Brain microvascular endothelial cell (primary cell): Measurements from ENCODE around the gene PIK3CD.
A peak's percentile ranks its signal among the peaks of the same experiment; 100 is the strongest.

ENCODE experiments used
- DNase-seq: peaks from one replicate; pipeline ENCODE4 v3.0.0-alpha.2; 2020
- H3K27ac ChIP-seq: fragments of 250-450 bp; sonication (Bioruptor Pico); 2 replicates; pipeline ENCODE4 v1.5.1; 2020; ENCODE audit warnings: mild to moderate bottlenecking, moderate library complexity
- H3K27me3 ChIP-seq: fragments of 250-450 bp; sonication (Bioruptor Pico); replicated peaks from 2 replicates; pipeline ENCODE4 v1.5.1; 2020; ENCODE audit warnings: mild to moderate bottlenecking
- H3K36me3 ChIP-seq: fragments of 250-450 bp; sonication (Bioruptor Pico); replicated peaks from 2 replicates; pipeline ENCODE4 v1.5.1; 2020; ENCODE audit warnings: mild to moderate bottlenecking
- H3K4me3 ChIP-seq: 2 replicates; pipeline ENCODE4 v1.5.1; 2011; ENCODE audit warnings: low read depth, mild to moderate bottlenecking, control low read depth, low read length, moderate library complexity
- in situ Hi-C: cut with HindIII; loops from 2 replicates; pipeline ENCODE4 v1.10.0; 2017; ENCODE audit warnings: low sequenced_read_pairs, low pct_ligation_motif_present
- TF ChIP-seq, protein P1 (sequence below): IDR thresholded peaks from 2 replicates; pipeline ENCODE4 v1.5.1; 2011; ENCODE audit warnings: low read depth, mild to moderate bottlenecking, moderate library complexity, low read length, control low read depth, inconsistent platforms; ENCODE audit errors: missing control alignments

PIK3CD gene

GRCh38 chr1:9649769-9650168 is 1.8 kb upstream of the PIK3CD start:
- TF ChIP-seq, protein P1, sequence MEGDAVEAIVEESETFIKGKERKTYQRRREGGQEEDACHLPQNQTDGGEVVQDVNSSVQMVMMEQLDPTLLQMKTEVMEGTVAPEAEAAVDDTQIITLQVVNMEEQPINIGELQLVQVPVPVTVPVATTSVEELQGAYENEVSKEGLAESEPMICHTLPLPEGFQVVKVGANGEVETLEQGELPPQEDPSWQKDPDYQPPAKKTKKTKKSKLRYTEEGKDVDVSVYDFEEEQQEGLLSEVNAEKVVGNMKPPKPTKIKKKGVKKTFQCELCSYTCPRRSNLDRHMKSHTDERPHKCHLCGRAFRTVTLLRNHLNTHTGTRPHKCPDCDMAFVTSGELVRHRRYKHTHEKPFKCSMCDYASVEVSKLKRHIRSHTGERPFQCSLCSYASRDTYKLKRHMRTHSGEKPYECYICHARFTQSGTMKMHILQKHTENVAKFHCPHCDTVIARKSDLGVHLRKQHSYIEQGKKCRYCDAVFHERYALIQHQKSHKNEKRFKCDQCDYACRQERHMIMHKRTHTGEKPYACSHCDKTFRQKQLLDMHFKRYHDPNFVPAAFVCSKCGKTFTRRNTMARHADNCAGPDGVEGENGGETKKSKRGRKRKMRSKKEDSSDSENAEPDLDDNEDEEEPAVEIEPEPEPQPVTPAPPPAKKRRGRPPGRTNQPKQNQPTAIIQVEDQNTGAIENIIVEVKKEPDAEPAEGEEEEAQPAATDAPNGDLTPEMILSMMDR, result no peak
- Histone ChIP-seq H3K27me3 (peaks cover 9% of the 10 kb centered on the region), H3K4me3 (no peak overlapping the region), H3K36me3 (no peaks in the 10 kb centered on the region), H3K27ac (no peak overlapping the region)
- in situ Hi-C loops, result no loop called here
- no peak for DNase-seq

DNA sequence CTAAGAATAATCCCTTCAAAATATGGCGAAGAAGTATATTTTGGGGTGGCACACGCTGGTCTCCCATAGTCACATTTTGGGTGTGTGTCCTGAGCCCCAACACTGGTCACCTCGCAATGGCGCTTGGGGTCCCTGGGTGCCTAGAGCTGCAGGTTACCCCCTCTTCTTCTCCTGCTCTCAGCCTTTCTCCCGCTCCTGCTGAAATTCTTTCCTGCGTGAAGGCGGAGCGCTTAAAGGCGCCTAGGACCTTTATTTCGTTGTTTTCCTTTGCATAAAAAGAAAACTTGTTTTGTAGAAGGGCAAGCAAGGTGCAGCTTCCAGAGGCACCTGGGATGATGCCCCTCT is 339 bp upstream of the PIK3CD start:
- no peaks in the 10 kb centered on the region for H3K36me3 ChIP-seq
- in situ Hi-C loops, result no loop called here
- H3K27me3 ChIP-seq, result peaks cover 9% of the 10 kb centered on the region
- no peak for DNase-seq
- no peak overlapping the region for H3K27ac ChIP-seq
- TF ChIP-seq, protein P1, result no peak
- no peak overlapping the region for H3K4me3 ChIP-seq

- peak overlapping the region; percentile 49 for H3K4me3 ChIP-seq
- no peaks in the 10 kb centered on the region for H3K36me3 ChIP-seq
- in situ Hi-C loops, result no loop called here
- peak; percentile 7 for DNase-seq
- peaks cover 9% of the 10 kb centered on the region for H3K27me3 ChIP-seq
- TF ChIP-seq, protein P1, result no peak
- no peak overlapping the region for H3K27ac ChIP-seq
These were observed 1.1 kb downstream of the PIK3CD start for GRCh38 chr1:9652379-9653209.

GRCh38 chr1:9653210-9653490 is 1.6 kb downstream of the PIK3CD start:
- no peaks in the 10 kb centered on the region for H3K36me3 ChIP-seq
- in situ Hi-C loops, result no loop called here
- peaks cover 9% of the 10 kb centered on the region for H3K27me3 ChIP-seq
- no peak for DNase-seq
- H3K27ac ChIP-seq, result no peak overlapping the region
- TF ChIP-seq, protein P1, result no peak
- no peak overlapping the region for H3K4me3 ChIP-seq

- no peak for DNase-seq
- in situ Hi-C loops, result no loop called here
- Histone ChIP-seq H3K27ac (no peak overlapping the region), H3K4me3 (no peak overlapping the region), H3K27me3 (peaks cover 9% of the 10 kb centered on the region), H3K36me3 (no peaks in the 10 kb centered on the region)
- TF ChIP-seq, protein P1, result no peak
These were observed 2.0 kb downstream of the PIK3CD start for GRCh38 chr1:9653491-9654050.
